Activated naive CD4-positive, alpha-beta T cell treated with Interleukin-2 at 50 U/mL for 16 hours (primary cell): ENCODE measurements around the gene NCS1.

Source experiments
- DNase-seq: peaks from one replicate; pipeline ENCODE4 v3.0.0-alpha.2; 2020

NCS1 gene

GRCh38 chr9:130149031-130149430 is 23.2 kb upstream of the NCS1 start:
- no peak for DNase-seq

DNA sequence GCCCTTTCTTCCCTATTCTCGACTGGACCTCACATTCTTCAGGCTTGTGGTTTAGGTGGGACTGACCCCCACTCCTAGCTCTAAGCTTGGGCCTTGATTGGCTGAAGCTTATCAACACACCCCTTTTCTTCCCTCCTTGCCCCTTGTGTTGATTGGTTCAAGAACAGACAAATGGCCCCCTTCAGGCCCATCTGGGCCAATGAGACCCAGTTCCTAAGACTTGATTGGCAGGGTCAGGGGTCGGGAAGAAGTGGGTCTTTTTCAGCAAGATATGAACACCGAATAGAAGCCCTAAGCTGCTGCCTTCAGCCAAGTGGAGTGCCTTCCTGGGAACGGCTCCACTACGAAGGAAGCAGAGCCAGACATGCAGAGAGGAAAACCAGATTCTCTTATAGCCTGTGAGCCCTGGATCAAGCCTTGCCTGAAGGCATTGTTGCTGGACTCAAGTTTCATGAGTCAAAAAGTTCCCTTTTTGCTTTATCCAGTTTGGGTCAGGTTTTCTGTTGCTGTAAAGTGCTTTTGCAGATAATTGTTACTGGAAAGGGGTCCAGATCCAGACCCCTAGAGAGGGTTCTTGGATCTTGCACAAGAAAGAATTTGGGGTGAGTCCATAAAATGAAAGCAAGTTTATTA is 22.4 kb upstream of the NCS1 start:
- DNase-seq, result no peak

DNA sequence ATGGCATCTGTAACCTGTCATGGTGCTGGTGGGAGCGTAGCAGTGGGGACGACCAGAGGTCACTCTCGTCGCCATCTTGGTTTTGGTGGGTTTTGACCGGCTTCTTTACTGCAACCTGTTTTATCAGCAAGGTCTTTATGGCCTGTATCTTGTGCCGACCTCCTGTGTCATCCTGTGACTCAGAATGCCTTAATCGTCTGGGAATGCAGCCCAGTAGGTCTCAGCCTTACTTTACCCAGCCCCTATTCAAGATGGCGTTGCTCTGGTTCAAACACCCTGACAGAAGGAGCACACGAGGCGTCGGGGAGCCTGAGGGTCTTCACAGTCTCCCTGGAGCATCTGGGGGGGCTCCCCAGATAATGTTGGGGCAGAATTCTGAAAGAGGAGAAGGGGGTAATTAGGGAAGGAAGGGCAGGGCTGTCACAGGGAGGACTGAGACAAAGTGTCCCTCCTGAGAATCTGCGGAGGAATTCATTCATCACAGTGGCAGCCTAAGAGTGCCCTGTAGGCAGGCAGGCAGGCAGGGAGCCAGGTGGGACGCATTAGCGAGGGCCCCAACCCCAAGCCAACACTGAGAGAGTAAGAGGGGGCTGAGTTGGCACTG is 21.3 kb upstream of the NCS1 start:
- no peak for DNase-seq

GRCh38 chr9:130154816-130155215 is 17.4 kb upstream of the NCS1 start:
- DNase-seq, result no peak

DNA sequence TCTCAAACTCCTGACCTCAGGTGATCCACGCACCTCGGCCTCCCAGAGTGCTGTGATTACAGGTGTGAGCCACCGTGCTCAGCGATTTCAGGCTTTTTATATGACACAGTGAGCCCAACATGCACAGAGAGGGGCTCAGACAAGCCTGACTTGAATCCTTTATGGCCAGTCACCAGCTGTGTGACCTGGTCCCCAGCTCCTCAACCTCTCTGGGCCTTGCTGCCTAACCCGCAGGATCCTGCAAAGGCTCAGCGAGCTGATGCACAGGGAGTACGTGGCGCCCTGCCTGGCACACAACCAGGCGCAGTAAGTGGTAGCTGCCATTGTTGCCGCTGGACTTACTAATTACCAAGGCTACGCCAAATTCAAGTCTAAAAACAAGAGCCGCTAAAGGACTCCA is 16.6 kb upstream of the NCS1 start:
- no peak for DNase-seq

DNA sequence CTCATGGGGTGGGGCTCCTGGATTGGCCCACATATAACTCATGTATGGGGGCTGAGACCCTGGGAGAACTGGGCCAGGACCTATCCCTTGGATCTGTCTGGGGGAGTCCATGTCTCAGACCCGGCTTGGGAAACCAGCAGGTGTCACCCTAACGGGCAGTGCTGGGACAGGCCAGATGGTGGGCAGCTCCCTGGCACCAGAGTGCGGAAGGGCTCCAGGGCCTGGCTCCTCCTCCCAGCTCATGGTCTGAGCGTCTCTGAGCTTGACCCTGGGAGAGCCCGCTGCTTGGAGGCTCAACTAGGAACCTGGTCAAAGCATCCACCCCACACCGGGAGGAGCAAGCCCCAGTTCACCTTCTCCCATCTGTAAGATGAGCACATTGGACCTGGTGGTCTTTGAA is 15.5 kb upstream of the NCS1 start:
- no peak for DNase-seq

DNA sequence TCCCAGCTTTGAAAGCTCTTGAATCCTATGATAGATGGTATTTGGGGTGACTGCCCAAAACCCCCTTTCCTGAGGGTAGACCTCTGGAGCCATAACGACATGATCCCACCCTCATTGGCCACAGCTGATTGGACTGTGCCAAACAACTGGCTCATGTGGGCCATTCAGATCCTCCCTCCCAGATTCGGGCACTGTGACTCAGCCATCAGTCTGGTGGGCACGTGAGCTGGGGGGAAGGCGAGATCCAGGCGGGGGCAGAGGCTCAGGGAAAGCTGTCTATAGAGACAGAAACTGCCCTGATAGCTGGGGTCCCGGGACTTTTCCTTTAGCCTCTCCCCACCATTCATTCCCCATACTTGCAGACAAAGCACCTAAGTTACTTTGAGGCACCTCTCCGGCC is 15.1 kb upstream of the NCS1 start:
- DNase-seq, result no peak

DNA sequence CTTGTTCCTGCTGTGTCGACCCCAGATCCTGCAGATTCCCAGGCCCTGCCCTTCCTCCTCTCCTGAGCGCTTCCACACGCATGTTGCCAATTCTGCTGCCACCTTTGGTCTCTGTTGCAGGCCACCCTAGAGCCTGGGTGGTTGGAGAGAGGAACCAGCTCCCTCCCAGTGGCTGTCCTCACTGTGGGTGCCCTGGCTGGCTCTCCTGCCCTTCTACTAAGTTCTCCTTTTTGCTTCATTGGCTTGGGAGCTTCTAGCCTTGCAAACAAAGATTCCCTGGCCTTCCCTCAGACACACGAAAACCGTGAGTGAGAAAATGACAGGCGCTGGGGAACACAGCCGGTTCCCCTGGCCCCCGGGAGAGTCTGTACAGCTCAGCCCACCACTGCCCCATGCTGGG is 14.2 kb upstream of the NCS1 start:
- no peak for DNase-seq

- no peak for DNase-seq
These were observed 13.1 kb upstream of the NCS1 start for GRCh38 chr9:130159057-130159456.

DNA sequence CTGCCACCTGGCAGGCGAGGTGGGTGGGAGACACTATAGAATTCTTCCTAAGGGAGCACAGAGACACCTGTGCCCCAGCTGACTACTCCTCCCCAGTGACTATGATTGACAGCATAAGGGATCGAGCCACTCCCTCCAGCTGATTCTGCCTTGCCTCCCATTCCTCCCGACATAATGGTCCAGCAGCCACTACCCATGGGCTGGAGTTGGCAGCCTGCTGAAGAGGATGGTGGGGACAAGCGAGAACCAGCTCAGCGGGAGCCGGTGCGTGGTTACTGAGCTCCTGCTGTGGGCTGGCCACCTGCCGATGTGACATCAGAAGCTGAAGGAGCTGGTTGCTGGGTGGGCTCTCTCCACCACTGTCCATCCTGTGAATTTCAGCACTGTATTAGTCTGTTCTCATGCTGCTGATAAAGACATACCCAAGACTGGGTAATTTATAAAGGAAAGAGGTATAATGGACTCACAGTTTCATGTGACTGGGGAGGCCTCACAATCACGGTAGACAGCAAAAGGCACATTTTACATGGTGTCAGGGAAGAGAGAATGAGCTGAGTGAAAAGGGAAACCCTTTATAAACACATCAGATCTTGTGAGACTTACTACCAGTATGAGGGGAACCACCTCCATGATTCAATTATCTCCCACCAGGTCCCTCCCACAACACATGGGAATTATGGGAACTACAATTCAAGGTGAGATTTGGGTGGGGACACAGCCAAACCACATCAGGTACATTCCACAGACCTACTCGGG is 12.1 kb upstream of the NCS1 start:
- no peak for DNase-seq

DNA sequence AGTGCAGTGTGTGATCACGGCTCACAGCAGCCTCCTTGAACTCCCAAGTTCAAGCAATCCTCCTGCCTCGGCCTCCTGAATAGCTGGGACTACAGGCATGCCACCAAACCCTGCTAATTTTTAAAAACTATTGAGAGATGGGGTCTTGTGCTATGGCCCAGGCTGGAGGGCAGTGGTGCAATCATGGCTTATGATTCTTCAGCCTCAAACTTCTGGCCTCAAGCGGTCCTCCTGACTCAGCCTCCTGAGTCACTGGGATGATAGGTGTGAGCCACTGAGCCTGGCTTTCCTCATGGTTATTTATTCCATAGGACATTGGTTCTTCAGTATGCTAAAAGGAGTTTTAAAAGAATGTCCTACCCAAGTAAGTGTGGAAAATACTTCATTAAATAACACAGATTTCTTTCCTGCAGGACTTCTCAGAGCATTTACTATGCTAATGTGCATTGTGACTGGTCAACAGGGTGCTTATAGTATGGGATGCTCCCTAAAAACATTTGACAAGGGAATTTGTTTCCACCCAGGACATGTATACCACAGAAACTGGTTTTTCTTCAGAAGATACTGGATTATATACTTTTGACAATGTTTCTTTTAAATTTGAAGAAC is 11.2 kb upstream of the NCS1 start:
- DNase-seq, result no peak

DNA sequence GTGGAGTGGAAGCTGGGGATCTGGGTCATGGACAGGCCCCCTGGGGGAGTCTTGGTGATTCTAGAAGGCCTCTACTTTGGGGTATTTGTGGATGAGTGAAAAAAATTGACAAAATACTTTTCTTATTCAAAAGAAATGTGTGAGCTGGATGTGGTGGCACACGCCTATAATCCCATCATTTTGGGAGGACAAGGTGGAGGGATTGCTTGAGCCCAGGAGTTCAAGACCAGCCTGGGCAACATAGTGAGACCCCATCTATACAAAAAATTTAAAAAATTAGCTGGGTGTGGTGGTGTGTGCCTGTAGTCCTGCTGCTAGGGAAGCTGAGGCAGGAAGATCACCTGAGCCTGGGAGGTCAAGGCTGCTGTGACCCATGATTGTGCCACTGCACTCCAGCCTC is 6.6 kb upstream of the NCS1 start:
- DNase-seq, result no peak

DNA sequence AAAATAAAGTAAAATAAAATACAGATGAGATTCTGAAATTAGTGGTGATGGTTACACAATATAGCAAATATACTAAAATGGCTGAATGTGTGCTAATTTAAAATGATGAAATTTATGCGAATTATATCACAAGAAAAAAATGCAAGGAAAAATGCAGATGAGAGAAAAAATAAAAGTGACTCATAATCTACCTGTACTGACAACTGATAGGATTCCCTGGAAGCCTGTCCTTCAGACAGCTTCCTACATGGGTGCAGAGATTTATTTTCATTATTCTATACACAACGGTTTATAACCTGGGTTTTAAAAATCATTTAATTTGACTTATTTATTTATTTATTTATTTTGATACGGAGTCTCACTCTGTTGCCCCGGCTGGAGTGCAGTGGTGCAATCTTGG is 5.8 kb upstream of the NCS1 start:
- DNase-seq, result no peak

DNA sequence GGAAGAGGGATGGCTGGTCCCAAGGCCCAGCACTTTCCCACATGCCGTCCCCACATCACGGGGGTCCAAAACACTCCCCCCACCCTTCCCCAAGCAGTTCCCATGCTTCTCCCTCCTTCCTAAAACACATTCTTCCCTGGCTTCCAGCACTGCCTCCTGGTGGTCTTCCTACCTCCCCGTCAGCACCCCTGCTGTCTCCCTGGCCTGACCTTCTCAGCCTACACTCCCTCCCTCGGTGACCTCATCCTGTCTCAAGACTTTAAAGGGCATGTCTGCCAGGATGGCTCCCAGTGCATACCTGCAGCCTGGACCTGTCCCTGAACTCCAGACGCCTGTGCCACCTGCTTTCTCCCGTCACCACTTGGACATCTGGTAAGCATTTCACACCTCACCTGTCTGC is 4.3 kb upstream of the NCS1 start:
- no peak for DNase-seq

DNA sequence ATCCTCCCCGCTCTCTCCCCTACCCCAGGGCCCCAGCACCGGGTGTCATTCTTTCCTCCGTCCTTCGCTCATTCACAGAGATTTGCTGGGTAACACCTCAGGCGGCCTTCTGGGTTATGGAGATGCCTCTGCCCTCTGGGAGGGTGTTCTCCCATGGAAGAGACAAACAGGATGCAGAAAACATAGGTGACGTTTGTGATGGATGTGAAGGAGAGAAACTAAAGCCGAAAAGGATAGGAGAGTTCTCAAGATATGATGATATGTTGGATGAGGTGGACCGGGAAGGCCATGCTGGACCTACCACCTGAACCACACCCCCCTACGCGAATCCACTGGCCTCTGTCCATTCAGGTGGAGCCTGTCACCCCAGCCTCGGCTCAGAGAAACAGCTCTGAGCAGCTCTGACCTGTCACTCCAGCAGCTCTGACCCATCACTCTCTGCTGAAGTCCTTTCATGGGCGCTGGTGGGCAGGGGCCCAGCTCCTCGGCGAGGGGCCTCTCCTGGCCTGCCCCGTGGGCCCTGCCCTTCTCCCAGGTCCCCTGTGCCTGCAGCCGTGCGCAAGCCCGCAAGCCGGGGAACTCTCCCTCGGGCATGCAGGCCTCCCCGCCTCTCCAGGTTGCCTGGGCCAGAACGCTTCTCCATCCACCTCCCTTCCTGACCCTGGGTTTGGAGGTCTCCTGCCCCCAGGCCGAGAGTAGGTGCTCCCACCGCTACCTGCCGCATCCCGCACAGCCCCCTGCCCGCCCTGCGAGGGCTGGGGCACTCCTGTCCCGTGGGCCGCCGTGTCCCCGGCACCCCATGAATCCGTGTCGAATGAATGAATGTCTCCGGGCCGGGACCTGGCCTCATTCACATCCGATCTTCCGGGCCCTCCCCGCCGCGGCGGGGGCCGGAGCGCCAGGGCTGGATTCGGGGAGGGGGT is 717 bp upstream of the NCS1 start:
- DNase-seq, result no peak

- peak; percentile 53 for DNase-seq
These were observed 858 bp downstream of the NCS1 start for GRCh38 chr9:130172858-130173665.

GRCh38 chr9:130173666-130173983 is 1.4 kb downstream of the NCS1 start:
- DNase-seq, result no peak

- no peak for DNase-seq
These were observed 1.8 kb downstream of the NCS1 start for GRCh38 chr9:130174025-130174424.

GRCh38 chr9:130174920-130175321 is 2.7 kb downstream of the NCS1 start:
- DNase-seq, result no peak

GRCh38 chr9:130175355-130175754 is 3.2 kb downstream of the NCS1 start:
- DNase-seq, result no peak

- no peak for DNase-seq
These were observed 4.6 kb downstream of the NCS1 start for GRCh38 chr9:130176760-130177159.
